ENCODE results near the gene NRTN. TPM values are rescaled to one million over a fixed set of nuclear protein-coding genes. Genes with fewer than 3 reads are reported as not detected.
A peak's percentile ranks its signal among the peaks of the same experiment; 100 is the strongest.

NRTN gene
- total RNA-seq, 5 donors from 2014 or later (not counting 1 experiment from before 2014, with no cell fraction given): 0.59 to 2.0 (median 1.6) TPM; not detected in 2

- no peaks in the 10 kb centered on the region for H3K36me3 Mint-ChIP-seq
Observed at GRCh38 chr19:5818594-5818993, 13.7 kb downstream of the NRTN start.

DNA sequence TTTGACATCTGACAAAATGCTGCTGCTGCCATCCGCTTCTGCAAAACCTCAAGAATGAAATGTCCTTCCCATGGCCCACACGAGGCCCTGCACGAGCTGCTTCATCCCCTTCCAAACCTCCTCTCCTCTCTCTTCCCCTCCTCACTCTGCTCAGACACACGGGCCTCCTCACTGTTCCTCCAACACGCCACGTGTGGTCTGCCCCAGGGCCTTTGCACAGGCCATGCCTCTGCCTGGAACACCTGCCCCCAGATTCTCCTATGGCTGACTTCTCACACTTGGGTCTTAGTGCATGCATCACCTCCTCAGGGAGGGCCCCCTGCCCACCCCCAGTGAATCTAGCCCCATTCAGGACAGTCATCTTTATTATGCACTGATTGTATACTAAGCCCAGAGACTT lies 15.9 kb downstream of the NRTN start:
- Mint-ChIP-seq H3K9me3 (no peaks in the 10 kb centered on the region), H3K36me3 (no peaks in the 10 kb centered on the region), H3K4me1 (no peaks in the 10 kb centered on the region), H3K27me3 (peaks cover 1 to 8% of the 10 kb centered on the region in 2 donors), H3K4me3 (no peak overlapping the region), H3K27ac (no peak overlapping the region)
- DNase-seq (no peak), ATAC-seq (replicated peaks in 1 of 4) (no peak)
- CTCF ChIA-PET: no interaction called here
- POLR2A ChIA-PET: interaction anchor here in 1 of 2 donors (0.7 kb wide), 1 partner anchor 14 kb away, joined by 7 read pairs; no protein-coding TSS in a partner anchor
- Histone ChIP-seq H3K36me3 (ENCODE audit: control insufficient read depth in 2 of 2, extremely low read depth in 1 of 2, insufficient read depth in 1 of 2, low read length in 1 of 2) (no peaks in the 10 kb centered on the region), H3K4me1 (ENCODE audit: control insufficient read depth in 1 of 2, extremely low read depth in 1 of 2, insufficient read depth in 2 of 2, low read length in 2 of 2) (no peaks in the 10 kb centered on the region), H3K27ac (ENCODE audit: low read length) (no peak overlapping the region), H3K9me3 (no peaks in the 10 kb centered on the region), H3K4me3 (ENCODE audit: control insufficient read depth in 1 of 2, extremely low read depth in 1 of 2, low read length in 1 of 2) (no peak overlapping the region), H3K27me3 (replicated peaks in 1 of 2; ENCODE audit: control insufficient read depth in 2 of 2, extremely low read depth in 1 of 2, insufficient read depth in 2 of 2, low read length in 1 of 2) (peaks cover 0 to 10% of the 10 kb centered on the region in 2 experiments)
- WGBS (ENCODE audit: insufficient coverage): 68% methylated on average over 3 of the region's 6 CpGs

More at GRCh38 chr19:5818594-5818993, 13.7 kb downstream of the NRTN start:
- H3K27me3 Mint-ChIP-seq: peaks cover 1 to 8% of the 10 kb centered on the region in 2 donors
- no peak overlapping the region for H3K4me3 ChIP-seq (ENCODE audit: control insufficient read depth in 1 of 2, extremely low read depth in 1 of 2, low read length in 1 of 2)
- DNase-seq (no peak), ATAC-seq (replicated peaks in 1 of 4) (no peak)
- ChIA-PET CTCF (interaction anchor here in 1 of 2 donors (0.7 kb wide), 1 partner anchor 19 kb away, joined by 4 read pairs; no protein-coding TSS in a partner anchor), POLR2A (no interaction called here)
- H3K36me3 ChIP-seq (ENCODE audit: control insufficient read depth in 2 of 2, extremely low read depth in 1 of 2, insufficient read depth in 1 of 2, low read length in 1 of 2): no peaks in the 10 kb centered on the region
- no peaks in the 10 kb centered on the region for H3K9me3 Mint-ChIP-seq
- H3K4me1 Mint-ChIP-seq: no peaks in the 10 kb centered on the region
- H3K27ac ChIP-seq (ENCODE audit: low read length): no peak overlapping the region
- H3K27ac Mint-ChIP-seq: no peak overlapping the region
- no peak overlapping the region for H3K4me3 Mint-ChIP-seq
- peaks cover 0 to 15% of the 10 kb centered on the region in 2 experiments for H3K27me3 ChIP-seq (replicated peaks in 1 of 2; ENCODE audit: control insufficient read depth in 2 of 2, extremely low read depth in 1 of 2, insufficient read depth in 2 of 2, low read length in 1 of 2)
- WGBS (ENCODE audit: insufficient coverage): 83% methylated on average over 7 of the region's 10 CpGs
- H3K9me3 ChIP-seq: no peaks in the 10 kb centered on the region
- H3K4me1 ChIP-seq (ENCODE audit: control insufficient read depth in 1 of 2, extremely low read depth in 1 of 2, insufficient read depth in 2 of 2, low read length in 2 of 2): no peaks in the 10 kb centered on the region

DNA sequence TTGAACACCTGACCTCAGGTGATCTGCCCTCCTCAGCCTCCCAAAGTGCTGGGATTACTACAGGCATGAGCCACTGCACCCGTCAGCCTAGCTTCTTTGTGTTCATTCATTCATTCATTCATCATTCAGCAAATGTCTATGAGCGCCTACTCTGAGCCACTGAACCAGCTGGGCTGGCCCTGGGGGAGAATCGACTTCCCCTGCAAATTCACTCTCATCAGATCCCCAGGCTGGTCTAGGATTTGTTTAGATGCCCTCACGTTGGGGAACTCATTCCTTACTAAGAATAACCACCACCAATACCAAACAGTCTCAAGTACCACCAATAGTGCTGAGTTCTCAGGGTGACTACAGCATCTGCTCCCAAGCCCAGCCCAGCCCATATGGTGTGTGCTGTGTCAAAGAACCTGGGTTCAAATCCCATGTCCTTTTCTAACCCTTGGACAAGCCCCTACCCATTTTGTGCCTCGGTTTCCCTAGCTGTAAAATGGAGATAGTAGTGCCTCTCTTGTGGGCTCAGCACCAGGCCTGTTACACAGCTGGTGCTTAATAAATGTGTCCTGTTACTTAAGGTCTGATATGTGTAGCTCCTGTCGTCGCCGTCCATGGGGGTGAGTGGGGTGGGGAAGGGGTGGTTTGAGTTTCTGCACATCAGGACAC lies 16.8 kb downstream of the NRTN start:
- 78% methylated on average over 7 of the region's 8 CpGs for WGBS (ENCODE audit: insufficient coverage)
- H3K9me3 ChIP-seq: no peaks in the 10 kb centered on the region
- DNase-seq (no peak), ATAC-seq (replicated peaks in 1 of 4) (no peak)
- CTCF ChIA-PET: no interaction called here
- H3K27ac ChIP-seq (ENCODE audit: low read length): no peak overlapping the region
- POLR2A ChIA-PET: no interaction called here
- Mint-ChIP-seq H3K4me3 (no peak overlapping the region), H3K36me3 (no peaks in the 10 kb centered on the region), H3K9me3 (no peaks in the 10 kb centered on the region), H3K27me3 (peaks cover 0 to 6% of the 10 kb centered on the region in 2 donors), H3K27ac (no peak overlapping the region), H3K4me1 (peaks cover 0 to 3% (median 3%) of the 10 kb centered on the region in 3 donors)
- no peak overlapping the region for H3K4me3 ChIP-seq (ENCODE audit: control insufficient read depth in 1 of 2, extremely low read depth in 1 of 2, low read length in 1 of 2)
- peaks cover 0 to 5% of the 10 kb centered on the region in 2 experiments for H3K4me1 ChIP-seq (ENCODE audit: control insufficient read depth in 1 of 2, extremely low read depth in 1 of 2, insufficient read depth in 2 of 2, low read length in 2 of 2)
- no peaks in the 10 kb centered on the region for H3K36me3 ChIP-seq (ENCODE audit: control insufficient read depth in 2 of 2, extremely low read depth in 1 of 2, insufficient read depth in 1 of 2, low read length in 1 of 2)
- peaks cover 0 to 10% of the 10 kb centered on the region in 2 experiments for H3K27me3 ChIP-seq (replicated peaks in 1 of 2; ENCODE audit: control insufficient read depth in 2 of 2, extremely low read depth in 1 of 2, insufficient read depth in 2 of 2, low read length in 1 of 2)

DNA sequence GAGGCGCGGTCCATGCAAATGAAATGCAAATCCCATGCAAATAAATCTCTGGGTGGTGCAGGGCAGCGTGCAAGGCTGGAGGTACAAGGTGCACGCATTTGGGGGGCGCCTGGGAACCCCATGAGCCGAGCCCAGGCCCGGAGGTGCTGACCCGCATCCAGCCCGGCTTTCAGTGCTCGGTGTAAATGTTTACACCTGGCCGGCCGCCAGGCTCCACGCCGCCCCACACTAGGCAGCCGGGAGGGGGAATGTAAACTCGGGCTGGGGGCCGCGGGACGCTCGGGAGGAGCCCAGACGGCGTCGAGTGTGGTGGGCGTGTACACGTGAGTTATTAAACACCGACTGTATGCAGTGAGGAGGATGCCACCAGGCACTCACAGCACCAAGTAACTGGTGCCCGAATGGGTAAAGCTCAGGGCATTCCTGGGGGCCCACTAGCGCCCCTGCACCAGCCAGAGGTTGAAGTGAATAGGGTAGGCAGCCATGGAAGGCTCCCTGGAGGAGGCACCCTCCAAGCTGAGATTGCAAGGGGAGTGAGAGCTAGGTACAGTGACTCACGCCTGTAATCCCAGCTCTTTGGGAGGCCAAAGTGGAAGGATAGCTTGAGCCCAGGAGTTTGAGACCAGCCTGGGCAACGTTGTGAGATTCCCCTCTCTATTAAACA lies 17.4 kb downstream of the NRTN start:
- POLR2A ChIA-PET: interaction anchor here in 1 of 2 donors (0.6 kb wide), 1 partner anchor 76 kb away, joined by 3 read pairs; no protein-coding TSS in a partner anchor
- H3K4me3 ChIP-seq (ENCODE audit: control insufficient read depth in 1 of 2, extremely low read depth in 1 of 2, low read length in 1 of 2): no peak overlapping the region
- no peaks in the 10 kb centered on the region for H3K27me3 Mint-ChIP-seq

GRCh38 chr19:5823579-5824281 lies 18.9 kb downstream of the NRTN start:
- peaks cover 5 to 20% of the 10 kb centered on the region in 2 experiments for H3K4me1 ChIP-seq (ENCODE audit: control insufficient read depth in 1 of 2, extremely low read depth in 1 of 2, insufficient read depth in 2 of 2, low read length in 2 of 2)
- ChIA-PET CTCF (no interaction called here), POLR2A (no interaction called here)
- WGBS (ENCODE audit: insufficient coverage): 90% methylated on average over 30 of the region's 30 CpGs
- no peak for DNase-seq
- H3K27me3 Mint-ChIP-seq: no peaks in the 10 kb centered on the region
- no peaks in the 10 kb centered on the region for H3K36me3 Mint-ChIP-seq
- H3K9me3 Mint-ChIP-seq: no peaks in the 10 kb centered on the region
- H3K4me3 Mint-ChIP-seq: no peak overlapping the region
- H3K36me3 ChIP-seq (ENCODE audit: control insufficient read depth in 2 of 2, extremely low read depth in 1 of 2, insufficient read depth in 1 of 2, low read length in 1 of 2): no peaks in the 10 kb centered on the region
- no peak overlapping the region for H3K27ac ChIP-seq (ENCODE audit: low read length)
- ATAC-seq (replicated peaks in 1 of 4): no peak
- peaks cover 13 to 17% (median 15%) of the 10 kb centered on the region in 3 donors for H3K4me1 Mint-ChIP-seq
- H3K27me3 ChIP-seq (replicated peaks in 1 of 2; ENCODE audit: control insufficient read depth in 2 of 2, extremely low read depth in 1 of 2, insufficient read depth in 2 of 2, low read length in 1 of 2): peaks cover 0 to 12% of the 10 kb centered on the region in 2 experiments
- no peak overlapping the region for H3K27ac Mint-ChIP-seq
- H3K4me3 ChIP-seq (ENCODE audit: control insufficient read depth in 1 of 2, extremely low read depth in 1 of 2, low read length in 1 of 2): no peak overlapping the region
- H3K9me3 ChIP-seq: no peaks in the 10 kb centered on the region

More for the DNA sequence above, 17.4 kb downstream of the NRTN start:
- H3K36me3 ChIP-seq (ENCODE audit: control insufficient read depth in 2 of 2, extremely low read depth in 1 of 2, insufficient read depth in 1 of 2, low read length in 1 of 2): no peaks in the 10 kb centered on the region
- 74% methylated on average over 26 of the region's 30 CpGs for WGBS (ENCODE audit: insufficient coverage)
- H3K27ac Mint-ChIP-seq: no peak overlapping the region
- H3K4me3 Mint-ChIP-seq: no peak overlapping the region
- no peak overlapping the region for H3K27ac ChIP-seq (ENCODE audit: low read length)
- no peaks in the 10 kb centered on the region for H3K9me3 Mint-ChIP-seq
- H3K27me3 ChIP-seq (replicated peaks in 1 of 2; ENCODE audit: control insufficient read depth in 2 of 2, extremely low read depth in 1 of 2, insufficient read depth in 2 of 2, low read length in 1 of 2): peaks cover 0 to 10% of the 10 kb centered on the region in 2 experiments
- DNase-seq: no peak
- no peaks in the 10 kb centered on the region for H3K9me3 ChIP-seq
- no peak for ATAC-seq (replicated peaks in 1 of 4)
- H3K4me1 Mint-ChIP-seq: peaks cover 5 to 10% (median 10%) of the 10 kb centered on the region in 3 donors
- CTCF ChIA-PET: no interaction called here
- peaks cover 0 to 11% of the 10 kb centered on the region in 2 experiments for H3K4me1 ChIP-seq (ENCODE audit: control insufficient read depth in 1 of 2, extremely low read depth in 1 of 2, insufficient read depth in 2 of 2, low read length in 2 of 2)
- no peaks in the 10 kb centered on the region for H3K36me3 Mint-ChIP-seq

DNA sequence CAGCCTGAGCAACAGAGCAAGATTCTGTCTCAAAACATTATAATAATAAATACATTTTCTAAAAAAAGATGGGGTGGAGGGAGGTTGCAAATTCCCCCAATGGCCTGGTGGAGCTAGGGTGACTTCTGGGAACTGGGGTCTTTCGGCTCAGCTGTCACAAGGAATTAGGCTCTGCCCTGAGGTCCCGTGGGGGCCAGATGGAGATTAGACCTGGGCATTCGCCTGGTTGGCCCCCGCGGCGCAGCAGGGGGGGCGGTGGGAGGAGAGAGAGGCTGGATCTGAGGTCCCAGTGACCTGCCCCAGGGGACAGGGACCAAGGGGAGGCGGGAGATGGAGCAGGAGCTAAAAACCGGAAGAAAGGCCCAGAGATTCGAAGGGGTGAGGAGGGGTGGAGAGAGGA lies 19.9 kb downstream of the NRTN start:
- DNase-seq (no peak), ATAC-seq (replicated peaks in 1 of 4) (no peak)
- CTCF ChIA-PET: no interaction called here
- 100% methylated on average over 8 of the region's 10 CpGs for WGBS (ENCODE audit: insufficient coverage)
- Histone ChIP-seq H3K9me3 (no peaks in the 10 kb centered on the region), H3K4me3 (ENCODE audit: control insufficient read depth in 1 of 2, extremely low read depth in 1 of 2, low read length in 1 of 2) (no peak overlapping the region), H3K4me1 (ENCODE audit: control insufficient read depth in 1 of 2, extremely low read depth in 1 of 2, insufficient read depth in 2 of 2, low read length in 2 of 2) (peaks cover 6 to 29% of the 10 kb centered on the region in 2 experiments), H3K27ac (ENCODE audit: low read length) (no peak overlapping the region), H3K27me3 (replicated peaks in 1 of 2; ENCODE audit: control insufficient read depth in 2 of 2, extremely low read depth in 1 of 2, insufficient read depth in 2 of 2, low read length in 1 of 2) (peaks cover 0 to 18% of the 10 kb centered on the region in 2 experiments), H3K36me3 (ENCODE audit: control insufficient read depth in 2 of 2, extremely low read depth in 1 of 2, insufficient read depth in 1 of 2, low read length in 1 of 2) (no peaks in the 10 kb centered on the region)
- Mint-ChIP-seq H3K27me3 (no peaks in the 10 kb centered on the region), H3K36me3 (no peaks in the 10 kb centered on the region), H3K9me3 (no peaks in the 10 kb centered on the region), H3K4me1 (peaks cover 14 to 17% (median 15%) of the 10 kb centered on the region in 3 donors), H3K4me3 (no peak overlapping the region), H3K27ac (peak overlapping the region in 1 of 2 donors; percentile 36)
- POLR2A ChIA-PET: no interaction called here
